Measurements from ENCODE around the gene PRDM11. TPM values are rescaled to one million over a fixed set of nuclear protein-coding genes. Genes with fewer than 3 reads are reported as not detected.

The PRDM11 gene
- total and polyA plus RNA-seq, 4 donors, result 0.64 to 6.9 (median 2.8) TPM

DNA sequence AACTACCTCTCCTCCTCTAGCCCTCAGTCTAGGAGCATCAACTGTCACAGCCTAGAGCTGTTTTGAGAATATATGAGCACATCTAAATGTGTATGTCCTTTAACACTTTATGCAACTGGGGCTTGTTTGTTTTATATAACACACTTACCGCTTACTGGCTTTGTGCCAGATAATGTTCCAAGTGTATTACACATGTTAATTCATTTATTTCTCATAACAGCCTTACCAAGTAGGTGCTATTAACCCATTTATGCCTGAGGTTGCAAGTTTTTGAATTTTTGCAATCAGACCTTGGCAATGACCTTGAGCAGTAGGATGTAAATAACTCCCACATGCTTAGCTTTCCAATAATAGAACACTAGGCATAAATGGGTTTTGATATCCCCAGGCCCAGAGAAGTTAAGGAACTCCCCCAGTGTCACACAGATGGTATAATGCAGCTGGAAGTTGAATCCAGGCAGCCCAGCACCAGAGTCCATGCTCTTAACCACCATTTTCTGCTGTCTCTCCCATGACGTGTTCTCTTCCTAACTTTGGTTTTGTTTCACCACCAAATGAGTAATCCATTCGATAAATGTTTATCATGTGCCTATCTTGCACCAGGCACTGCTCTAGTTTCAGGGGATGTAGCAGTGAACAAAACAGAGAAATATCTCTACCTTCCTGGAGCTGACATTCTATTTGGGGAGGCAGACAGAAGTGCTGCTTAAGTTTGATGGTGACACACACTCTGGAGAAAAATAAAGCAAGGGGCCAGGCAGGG lies 23.1 kb downstream of the PRDM11 start:
- H3K36me3 ChIP-seq (ENCODE audit: control insufficient read depth in 4 of 4, insufficient read depth in 3 of 4, low read depth in 1 of 4, low read length in 3 of 4), result no peaks in the 10 kb centered on the region

DNA sequence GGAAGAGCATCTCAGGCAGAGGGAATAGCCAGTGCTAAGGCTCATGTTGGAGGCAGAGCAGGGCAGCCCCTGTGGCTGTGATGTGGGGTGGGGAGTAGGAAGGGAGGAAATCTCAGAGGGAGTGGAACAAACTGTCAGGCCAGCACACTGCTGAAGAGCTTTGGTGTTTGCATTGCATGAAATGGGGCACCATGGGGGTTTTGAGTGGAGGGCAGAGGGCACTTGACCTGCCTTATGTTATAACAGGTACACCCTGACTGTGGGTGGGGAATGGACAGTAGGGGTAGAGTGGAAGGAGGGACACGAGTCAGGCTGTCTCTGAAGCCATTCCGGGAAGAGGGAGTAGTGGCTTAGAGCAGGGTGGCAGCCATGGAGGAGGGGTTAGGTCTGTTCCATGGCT lies 24.0 kb downstream of the PRDM11 start:
- Histone ChIP-seq H3K27me3 (ENCODE audit: control insufficient read depth in 4 of 4, insufficient read depth in 4 of 4, low read length in 3 of 4) (no peaks in the 10 kb centered on the region), H3K36me3 (ENCODE audit: control insufficient read depth in 4 of 4, insufficient read depth in 3 of 4, low read depth in 1 of 4, low read length in 3 of 4) (no peaks in the 10 kb centered on the region), H3K4me1 (ENCODE audit: control insufficient read depth in 4 of 4, insufficient read depth in 4 of 4, low read length in 3 of 4) (peaks cover 0 to 16% (median 13%) of the 10 kb centered on the region in 4 donors), H3K4me3 (ENCODE audit: low read depth in 1 of 3, low read length in 3 of 3) (no peak overlapping the region), H3K9ac (ENCODE audit: low read depth in 1 of 2, low read length in 2 of 2) (no peak overlapping the region), H3K9me3 (ENCODE audit: control insufficient read depth in 4 of 4, low read length in 3 of 4) (no peaks in the 10 kb centered on the region), H3K27ac (ENCODE audit: low read depth in 1 of 2, low read length in 2 of 2) (no peak overlapping the region)
- DNase-seq (ENCODE audit: low spot score), result no peak
- TF ChIP-seq, protein P1, sequence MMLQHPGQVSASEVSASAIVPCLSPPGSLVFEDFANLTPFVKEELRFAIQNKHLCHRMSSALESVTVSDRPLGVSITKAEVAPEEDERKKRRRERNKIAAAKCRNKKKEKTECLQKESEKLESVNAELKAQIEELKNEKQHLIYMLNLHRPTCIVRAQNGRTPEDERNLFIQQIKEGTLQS (IDR thresholded peaks at IDR 0.05), result no peak
- no peak for TF ChIP-seq TAF1 (conservative IDR thresholded peaks at IDR 0.05)
- TF ChIP-seq NR2F2 (IDR thresholded peaks at IDR 0.05), result no peak
- TF ChIP-seq, protein P2, sequence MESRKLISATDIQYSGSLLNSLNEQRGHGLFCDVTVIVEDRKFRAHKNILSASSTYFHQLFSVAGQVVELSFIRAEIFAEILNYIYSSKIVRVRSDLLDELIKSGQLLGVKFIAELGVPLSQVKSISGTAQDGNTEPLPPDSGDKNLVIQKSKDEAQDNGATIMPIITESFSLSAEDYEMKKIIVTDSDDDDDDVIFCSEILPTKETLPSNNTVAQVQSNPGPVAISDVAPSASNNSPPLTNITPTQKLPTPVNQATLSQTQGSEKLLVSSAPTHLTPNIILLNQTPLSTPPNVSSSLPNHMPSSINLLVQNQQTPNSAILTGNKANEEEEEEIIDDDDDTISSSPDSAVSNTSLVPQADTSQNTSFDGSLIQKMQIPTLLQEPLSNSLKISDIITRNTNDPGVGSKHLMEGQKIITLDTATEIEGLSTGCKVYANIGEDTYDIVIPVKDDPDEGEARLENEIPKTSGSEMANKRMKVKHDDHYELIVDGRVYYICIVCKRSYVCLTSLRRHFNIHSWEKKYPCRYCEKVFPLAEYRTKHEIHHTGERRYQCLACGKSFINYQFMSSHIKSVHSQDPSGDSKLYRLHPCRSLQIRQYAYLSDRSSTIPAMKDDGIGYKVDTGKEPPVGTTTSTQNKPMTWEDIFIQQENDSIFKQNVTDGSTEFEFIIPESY (IDR thresholded peaks at IDR 0.05), result no peak
- no peak for TF ChIP-seq FOXA1 (IDR thresholded peaks at IDR 0.05)
- no peak for TF ChIP-seq SP1 (IDR thresholded peaks at IDR 0.05)
- no peak for TF ChIP-seq GABPA (IDR thresholded peaks at IDR 0.05 in 1 of 2, conservative IDR thresholded peaks at IDR 0.05 in 1 of 2)
- TF ChIP-seq FOXA2 (IDR thresholded peaks at IDR 0.05), result no peak
- TF ChIP-seq, protein P3, sequence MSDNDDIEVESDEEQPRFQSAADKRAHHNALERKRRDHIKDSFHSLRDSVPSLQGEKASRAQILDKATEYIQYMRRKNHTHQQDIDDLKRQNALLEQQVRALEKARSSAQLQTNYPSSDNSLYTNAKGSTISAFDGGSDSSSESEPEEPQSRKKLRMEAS (IDR thresholded peaks at IDR 0.05), result no peak
- TF ChIP-seq HNF4G (IDR thresholded peaks at IDR 0.05), result no peak
- TF ChIP-seq HNF4A (conservative IDR thresholded peaks at IDR 0.05), result no peak
- no peak for TF ChIP-seq RXRA (IDR thresholded peaks at IDR 0.05)
- TF ChIP-seq, protein P4, sequence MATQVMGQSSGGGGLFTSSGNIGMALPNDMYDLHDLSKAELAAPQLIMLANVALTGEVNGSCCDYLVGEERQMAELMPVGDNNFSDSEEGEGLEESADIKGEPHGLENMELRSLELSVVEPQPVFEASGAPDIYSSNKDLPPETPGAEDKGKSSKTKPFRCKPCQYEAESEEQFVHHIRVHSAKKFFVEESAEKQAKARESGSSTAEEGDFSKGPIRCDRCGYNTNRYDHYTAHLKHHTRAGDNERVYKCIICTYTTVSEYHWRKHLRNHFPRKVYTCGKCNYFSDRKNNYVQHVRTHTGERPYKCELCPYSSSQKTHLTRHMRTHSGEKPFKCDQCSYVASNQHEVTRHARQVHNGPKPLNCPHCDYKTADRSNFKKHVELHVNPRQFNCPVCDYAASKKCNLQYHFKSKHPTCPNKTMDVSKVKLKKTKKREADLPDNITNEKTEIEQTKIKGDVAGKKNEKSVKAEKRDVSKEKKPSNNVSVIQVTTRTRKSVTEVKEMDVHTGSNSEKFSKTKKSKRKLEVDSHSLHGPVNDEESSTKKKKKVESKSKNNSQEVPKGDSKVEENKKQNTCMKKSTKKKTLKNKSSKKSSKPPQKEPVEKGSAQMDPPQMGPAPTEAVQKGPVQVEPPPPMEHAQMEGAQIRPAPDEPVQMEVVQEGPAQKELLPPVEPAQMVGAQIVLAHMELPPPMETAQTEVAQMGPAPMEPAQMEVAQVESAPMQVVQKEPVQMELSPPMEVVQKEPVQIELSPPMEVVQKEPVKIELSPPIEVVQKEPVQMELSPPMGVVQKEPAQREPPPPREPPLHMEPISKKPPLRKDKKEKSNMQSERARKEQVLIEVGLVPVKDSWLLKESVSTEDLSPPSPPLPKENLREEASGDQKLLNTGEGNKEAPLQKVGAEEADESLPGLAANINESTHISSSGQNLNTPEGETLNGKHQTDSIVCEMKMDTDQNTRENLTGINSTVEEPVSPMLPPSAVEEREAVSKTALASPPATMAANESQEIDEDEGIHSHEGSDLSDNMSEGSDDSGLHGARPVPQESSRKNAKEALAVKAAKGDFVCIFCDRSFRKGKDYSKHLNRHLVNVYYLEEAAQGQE (IDR thresholded peaks at IDR 0.05), result no peak
- no peak for TF ChIP-seq EGR1 (IDR thresholded peaks at IDR 0.05; ENCODE audit: low read depth in 2 of 2)
- no peak for TF ChIP-seq YY1 (IDR thresholded peaks at IDR 0.05)
- TF ChIP-seq, protein P5, sequence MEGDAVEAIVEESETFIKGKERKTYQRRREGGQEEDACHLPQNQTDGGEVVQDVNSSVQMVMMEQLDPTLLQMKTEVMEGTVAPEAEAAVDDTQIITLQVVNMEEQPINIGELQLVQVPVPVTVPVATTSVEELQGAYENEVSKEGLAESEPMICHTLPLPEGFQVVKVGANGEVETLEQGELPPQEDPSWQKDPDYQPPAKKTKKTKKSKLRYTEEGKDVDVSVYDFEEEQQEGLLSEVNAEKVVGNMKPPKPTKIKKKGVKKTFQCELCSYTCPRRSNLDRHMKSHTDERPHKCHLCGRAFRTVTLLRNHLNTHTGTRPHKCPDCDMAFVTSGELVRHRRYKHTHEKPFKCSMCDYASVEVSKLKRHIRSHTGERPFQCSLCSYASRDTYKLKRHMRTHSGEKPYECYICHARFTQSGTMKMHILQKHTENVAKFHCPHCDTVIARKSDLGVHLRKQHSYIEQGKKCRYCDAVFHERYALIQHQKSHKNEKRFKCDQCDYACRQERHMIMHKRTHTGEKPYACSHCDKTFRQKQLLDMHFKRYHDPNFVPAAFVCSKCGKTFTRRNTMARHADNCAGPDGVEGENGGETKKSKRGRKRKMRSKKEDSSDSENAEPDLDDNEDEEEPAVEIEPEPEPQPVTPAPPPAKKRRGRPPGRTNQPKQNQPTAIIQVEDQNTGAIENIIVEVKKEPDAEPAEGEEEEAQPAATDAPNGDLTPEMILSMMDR (IDR thresholded peaks at IDR 0.05; ENCODE audit: low read depth, low read length, missing input control), result no peak
- no peak for TF ChIP-seq JUND (IDR thresholded peaks at IDR 0.05)
- WGBS, result 93% methylated on average over 2 of the region's 2 CpGs

More for the DNA sequence above, 23.1 kb downstream of the PRDM11 start:
- Histone ChIP-seq H3K9ac (ENCODE audit: low read depth in 1 of 2, low read length in 2 of 2) (no peak overlapping the region), H3K9me3 (ENCODE audit: control insufficient read depth in 4 of 4, low read length in 3 of 4) (no peaks in the 10 kb centered on the region), H3K27ac (ENCODE audit: low read depth in 1 of 2, low read length in 2 of 2) (no peak overlapping the region), H3K27me3 (ENCODE audit: control insufficient read depth in 4 of 4, insufficient read depth in 4 of 4, low read length in 3 of 4) (no peaks in the 10 kb centered on the region), H3K4me1 (ENCODE audit: control insufficient read depth in 4 of 4, insufficient read depth in 4 of 4, low read length in 3 of 4) (peaks cover 0 to 9% (median 7%) of the 10 kb centered on the region in 4 donors), H3K4me3 (ENCODE audit: low read depth in 1 of 3, low read length in 3 of 3) (no peak overlapping the region)
- TF ChIP-seq, protein P3 (IDR thresholded peaks at IDR 0.05), result no peak
- TF ChIP-seq JUND (IDR thresholded peaks at IDR 0.05), result no peak
- TF ChIP-seq YY1 (IDR thresholded peaks at IDR 0.05), result no peak
- no peak for TF ChIP-seq EGR1 (IDR thresholded peaks at IDR 0.05; ENCODE audit: low read depth in 2 of 2)
- TF ChIP-seq, protein P5 (IDR thresholded peaks at IDR 0.05; ENCODE audit: low read depth, low read length, missing input control), result no peak
- no peak for TF ChIP-seq RXRA (IDR thresholded peaks at IDR 0.05)
- TF ChIP-seq TAF1 (conservative IDR thresholded peaks at IDR 0.05), result no peak
- TF ChIP-seq RAD21 (IDR thresholded peaks at IDR 0.05), result no peak
- no peak for TF ChIP-seq NR2F2 (IDR thresholded peaks at IDR 0.05)
- TF ChIP-seq FOXA2 (IDR thresholded peaks at IDR 0.05), result no peak
- no peak for TF ChIP-seq HNF4A (conservative IDR thresholded peaks at IDR 0.05)
- TF ChIP-seq SP1 (IDR thresholded peaks at IDR 0.05), result no peak
- TF ChIP-seq GABPA (IDR thresholded peaks at IDR 0.05 in 1 of 2, conservative IDR thresholded peaks at IDR 0.05 in 1 of 2), result no peak
- WGBS, result 65% methylated on average over 3 of the region's 3 CpGs
- DNase-seq (ENCODE audit: low spot score), result no peak

Data from liver (tissue), 9 donors.